GM12872 (cell line): Measurements from ENCODE around the gene FGF22.

Experiments
- TF ChIP-seq, protein P1 (sequence below): IDR thresholded peaks from 3 replicates; pipeline ENCODE4 v1.5.1; 2011; ENCODE audit warnings: low read depth, mild to moderate bottlenecking, low read length, moderate library complexity; ENCODE audit not compliant: insufficient read depth

Gene FGF22

DNA sequence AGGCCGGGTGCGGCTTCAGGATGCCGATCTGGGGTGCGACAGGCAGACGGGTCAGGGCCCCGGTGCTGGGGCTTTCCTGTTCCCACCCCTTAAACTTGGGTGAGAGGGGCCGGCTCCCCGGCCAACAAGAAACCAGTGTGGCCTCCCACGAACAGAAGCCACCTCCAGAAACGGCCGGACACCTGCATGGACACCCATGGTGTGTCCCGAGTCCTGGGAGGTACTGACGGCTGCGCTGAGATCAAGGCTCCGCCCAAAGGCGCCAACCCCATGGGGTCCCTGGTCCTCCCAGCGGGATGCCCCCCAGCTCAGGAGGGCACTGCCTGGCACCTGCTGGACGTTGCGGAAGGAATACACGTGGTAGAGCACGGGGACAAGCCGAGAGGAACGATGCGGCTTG lies 17.9 kb upstream of the FGF22 start:
- TF ChIP-seq, protein P1, sequence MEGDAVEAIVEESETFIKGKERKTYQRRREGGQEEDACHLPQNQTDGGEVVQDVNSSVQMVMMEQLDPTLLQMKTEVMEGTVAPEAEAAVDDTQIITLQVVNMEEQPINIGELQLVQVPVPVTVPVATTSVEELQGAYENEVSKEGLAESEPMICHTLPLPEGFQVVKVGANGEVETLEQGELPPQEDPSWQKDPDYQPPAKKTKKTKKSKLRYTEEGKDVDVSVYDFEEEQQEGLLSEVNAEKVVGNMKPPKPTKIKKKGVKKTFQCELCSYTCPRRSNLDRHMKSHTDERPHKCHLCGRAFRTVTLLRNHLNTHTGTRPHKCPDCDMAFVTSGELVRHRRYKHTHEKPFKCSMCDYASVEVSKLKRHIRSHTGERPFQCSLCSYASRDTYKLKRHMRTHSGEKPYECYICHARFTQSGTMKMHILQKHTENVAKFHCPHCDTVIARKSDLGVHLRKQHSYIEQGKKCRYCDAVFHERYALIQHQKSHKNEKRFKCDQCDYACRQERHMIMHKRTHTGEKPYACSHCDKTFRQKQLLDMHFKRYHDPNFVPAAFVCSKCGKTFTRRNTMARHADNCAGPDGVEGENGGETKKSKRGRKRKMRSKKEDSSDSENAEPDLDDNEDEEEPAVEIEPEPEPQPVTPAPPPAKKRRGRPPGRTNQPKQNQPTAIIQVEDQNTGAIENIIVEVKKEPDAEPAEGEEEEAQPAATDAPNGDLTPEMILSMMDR = no peak

DNA sequence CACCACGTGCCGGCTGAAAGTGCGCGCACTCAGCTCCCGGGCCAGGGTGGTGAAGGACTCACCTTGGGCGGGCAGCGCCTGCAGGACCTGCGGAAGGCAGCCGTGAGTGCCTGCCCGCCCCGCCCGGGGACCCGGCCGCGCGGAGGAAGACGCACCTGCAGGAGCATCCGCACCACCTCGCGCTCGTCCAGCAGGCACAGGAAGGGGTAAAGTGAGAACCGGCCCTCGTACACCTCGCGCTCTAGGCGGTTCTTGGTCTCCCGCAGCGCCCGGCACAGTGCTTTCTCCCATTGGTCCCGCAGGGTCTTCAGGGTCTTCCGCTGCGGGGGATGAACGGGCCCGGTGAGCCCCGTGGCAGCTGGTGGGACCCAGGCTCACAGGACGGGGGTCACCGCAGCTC lies 17.0 kb upstream of the FGF22 start:
- TF ChIP-seq, protein P1 = no peak

GRCh38 chr19:623175-623916 lies 16.3 kb upstream of the FGF22 start:
- TF ChIP-seq, protein P1 = no peak

DNA sequence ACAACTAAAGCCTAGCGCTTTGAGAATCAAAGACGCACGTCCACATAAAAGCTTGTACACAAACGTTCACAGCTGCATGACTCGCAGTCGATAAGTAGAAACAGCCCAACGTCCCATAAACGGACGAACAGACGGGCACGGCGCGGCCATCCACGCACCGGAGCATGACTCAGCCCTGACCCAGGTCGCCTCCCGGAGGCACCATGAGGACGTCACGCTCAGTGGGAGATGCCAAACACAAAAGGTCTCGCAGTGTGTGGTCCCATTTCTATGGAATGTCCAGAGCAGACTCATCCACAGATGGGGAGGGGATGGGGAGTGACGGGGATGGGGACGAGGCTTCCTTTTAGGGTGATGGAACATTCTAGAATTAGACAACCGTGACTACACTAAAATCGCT lies 15.7 kb upstream of the FGF22 start:
- TF ChIP-seq, protein P1 = no peak

DNA sequence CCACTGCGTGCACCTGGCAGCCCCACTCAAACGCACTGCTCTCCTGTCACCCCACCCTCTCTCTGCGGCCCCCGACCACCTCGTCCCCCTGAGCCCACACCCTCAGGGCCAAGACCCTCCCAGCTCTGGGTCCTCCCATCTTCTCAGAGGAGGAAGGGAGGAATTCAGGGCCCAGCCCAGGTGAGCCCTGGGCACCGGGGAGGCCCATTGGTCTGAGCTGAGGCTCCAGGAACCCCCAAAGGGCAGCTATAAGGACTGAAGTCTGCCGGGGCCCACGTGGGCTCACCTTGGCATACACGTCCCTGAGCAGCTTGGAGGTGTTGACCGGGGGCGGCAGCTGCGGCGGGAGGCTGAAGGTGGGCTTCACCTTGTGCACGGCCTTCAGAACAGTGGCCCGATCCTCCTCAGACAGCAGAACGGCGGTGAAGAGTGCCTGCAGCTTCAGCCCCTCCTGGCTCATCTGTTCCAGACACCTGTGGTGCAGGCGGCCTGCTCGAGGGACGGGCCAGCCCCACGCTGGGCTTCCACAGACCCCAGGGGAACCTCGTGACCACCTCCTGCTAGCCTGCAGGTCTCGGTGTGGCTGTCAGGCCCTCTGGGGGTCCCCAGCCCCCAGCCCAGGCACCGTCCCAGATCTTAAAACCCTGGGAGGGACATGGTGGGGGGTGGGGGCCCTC lies 15.1 kb upstream of the FGF22 start:
- TF ChIP-seq, protein P1 = no peak

- TF ChIP-seq, protein P1 = no peak
Observed at GRCh38 chr19:625257-625656, 14.4 kb upstream of the FGF22 start.

GRCh38 chr19:628168-628567 lies 11.5 kb upstream of the FGF22 start:
- TF ChIP-seq, protein P1 = peak; percentile 37; the same call in 2 of the 3 replicates
